ENCODE data around the gene MID1.

DNA sequence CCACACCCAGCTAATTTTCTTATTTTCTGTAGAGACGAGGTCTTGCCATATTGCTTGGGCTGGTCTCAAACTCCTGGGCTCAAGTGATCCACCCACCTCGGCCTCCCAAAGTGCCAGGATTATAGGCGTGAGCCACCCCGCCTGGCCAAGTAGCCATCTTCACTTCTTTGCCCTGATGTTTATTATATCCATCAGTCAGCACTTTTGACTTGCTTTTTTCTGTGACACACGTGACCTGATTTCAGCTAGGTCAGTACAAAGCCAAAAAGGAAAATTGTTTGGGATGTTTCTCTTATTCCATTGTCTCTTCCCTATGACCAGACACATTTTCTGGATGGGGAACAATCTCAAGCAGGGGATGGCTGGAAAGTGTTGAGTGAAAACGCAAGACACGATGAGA is 45.3 kb upstream of the MID1 start:
- TF ChIP-seq, protein P1, sequence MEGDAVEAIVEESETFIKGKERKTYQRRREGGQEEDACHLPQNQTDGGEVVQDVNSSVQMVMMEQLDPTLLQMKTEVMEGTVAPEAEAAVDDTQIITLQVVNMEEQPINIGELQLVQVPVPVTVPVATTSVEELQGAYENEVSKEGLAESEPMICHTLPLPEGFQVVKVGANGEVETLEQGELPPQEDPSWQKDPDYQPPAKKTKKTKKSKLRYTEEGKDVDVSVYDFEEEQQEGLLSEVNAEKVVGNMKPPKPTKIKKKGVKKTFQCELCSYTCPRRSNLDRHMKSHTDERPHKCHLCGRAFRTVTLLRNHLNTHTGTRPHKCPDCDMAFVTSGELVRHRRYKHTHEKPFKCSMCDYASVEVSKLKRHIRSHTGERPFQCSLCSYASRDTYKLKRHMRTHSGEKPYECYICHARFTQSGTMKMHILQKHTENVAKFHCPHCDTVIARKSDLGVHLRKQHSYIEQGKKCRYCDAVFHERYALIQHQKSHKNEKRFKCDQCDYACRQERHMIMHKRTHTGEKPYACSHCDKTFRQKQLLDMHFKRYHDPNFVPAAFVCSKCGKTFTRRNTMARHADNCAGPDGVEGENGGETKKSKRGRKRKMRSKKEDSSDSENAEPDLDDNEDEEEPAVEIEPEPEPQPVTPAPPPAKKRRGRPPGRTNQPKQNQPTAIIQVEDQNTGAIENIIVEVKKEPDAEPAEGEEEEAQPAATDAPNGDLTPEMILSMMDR (conservative IDR thresholded peaks at IDR 0.05; ENCODE audit: low read length) = no peak
- TF ChIP-seq EZH2phosphoT487 (IDR thresholded peaks at IDR 0.05; ENCODE audit: borderline replicate concordance) = no peak
